ENCODE results near the gene SMIM45.

SMIM45 gene

DNA sequence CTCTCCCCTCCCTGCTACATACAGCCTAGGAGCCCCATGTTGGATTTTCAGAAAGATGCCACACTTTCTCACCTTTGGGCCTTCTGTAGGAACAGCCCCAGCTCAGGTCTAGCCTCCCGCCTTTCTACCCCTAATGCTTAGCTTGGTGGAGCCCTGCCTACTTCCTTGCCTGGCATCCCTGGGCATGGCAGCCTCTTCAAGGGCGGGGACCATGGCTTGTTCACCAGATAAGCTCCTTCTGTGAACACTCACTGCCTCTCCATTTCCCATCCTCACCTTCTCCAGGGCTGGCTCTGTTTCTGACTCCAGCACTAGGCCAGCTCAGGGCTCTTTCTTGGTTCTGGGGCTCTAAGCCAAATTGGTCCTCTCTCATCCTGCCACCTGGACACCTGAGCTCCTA lies 18.7 kb downstream of the SMIM45 start:
- DNase-seq (ENCODE audit: low spot score): no peak

DNA sequence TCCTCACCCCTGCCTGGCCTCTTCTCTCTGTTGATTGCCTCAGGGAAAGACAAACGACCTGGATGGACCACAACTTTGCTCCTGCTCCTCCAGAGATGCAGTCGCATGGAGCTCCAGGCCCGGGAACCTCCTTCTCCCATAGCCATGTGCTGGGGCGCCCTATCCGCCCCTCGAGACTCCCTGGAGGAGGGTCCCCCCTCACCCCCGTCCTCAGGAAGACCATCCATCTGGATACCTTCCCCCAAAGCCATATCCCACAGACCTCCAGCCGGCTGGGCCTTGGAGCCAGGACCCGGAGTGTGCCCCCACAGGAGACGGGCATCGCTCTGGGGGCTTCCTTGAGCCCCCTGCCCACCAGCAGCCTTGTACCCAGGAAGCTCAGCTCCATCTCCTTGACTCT lies 19.5 kb downstream of the SMIM45 start:
- DNase-seq (ENCODE audit: low spot score): no peak

DNA sequence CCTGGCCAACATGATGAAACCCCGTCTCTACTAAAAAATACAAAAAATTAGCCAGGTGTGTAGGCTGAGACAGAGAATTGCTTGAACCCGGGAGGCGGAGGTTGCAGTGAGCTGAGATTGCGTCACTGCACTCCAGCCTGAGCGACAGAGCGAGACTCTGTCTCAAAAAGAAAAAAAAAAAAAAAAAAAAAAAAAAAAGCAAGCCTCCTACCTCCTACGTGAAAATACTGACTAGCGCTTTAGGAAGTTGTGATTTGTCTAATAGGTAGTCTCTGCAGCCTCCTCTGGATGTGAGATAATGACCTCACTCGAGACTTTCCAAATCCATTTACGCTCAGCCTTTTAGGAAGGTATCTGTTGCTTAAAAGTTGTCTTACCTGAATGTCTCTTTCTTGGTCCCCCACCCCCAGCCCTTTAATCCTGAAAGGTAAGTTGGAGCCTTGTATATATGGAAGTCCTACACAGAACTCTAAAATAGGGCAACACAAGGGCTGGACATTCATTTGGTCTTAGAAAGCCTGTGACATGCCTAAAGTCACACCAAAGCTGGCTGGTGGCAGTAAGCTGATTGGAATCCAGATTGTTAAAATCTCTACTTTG lies 22.8 kb downstream of the SMIM45 start:
- no peak for DNase-seq (ENCODE audit: low spot score)

DNA sequence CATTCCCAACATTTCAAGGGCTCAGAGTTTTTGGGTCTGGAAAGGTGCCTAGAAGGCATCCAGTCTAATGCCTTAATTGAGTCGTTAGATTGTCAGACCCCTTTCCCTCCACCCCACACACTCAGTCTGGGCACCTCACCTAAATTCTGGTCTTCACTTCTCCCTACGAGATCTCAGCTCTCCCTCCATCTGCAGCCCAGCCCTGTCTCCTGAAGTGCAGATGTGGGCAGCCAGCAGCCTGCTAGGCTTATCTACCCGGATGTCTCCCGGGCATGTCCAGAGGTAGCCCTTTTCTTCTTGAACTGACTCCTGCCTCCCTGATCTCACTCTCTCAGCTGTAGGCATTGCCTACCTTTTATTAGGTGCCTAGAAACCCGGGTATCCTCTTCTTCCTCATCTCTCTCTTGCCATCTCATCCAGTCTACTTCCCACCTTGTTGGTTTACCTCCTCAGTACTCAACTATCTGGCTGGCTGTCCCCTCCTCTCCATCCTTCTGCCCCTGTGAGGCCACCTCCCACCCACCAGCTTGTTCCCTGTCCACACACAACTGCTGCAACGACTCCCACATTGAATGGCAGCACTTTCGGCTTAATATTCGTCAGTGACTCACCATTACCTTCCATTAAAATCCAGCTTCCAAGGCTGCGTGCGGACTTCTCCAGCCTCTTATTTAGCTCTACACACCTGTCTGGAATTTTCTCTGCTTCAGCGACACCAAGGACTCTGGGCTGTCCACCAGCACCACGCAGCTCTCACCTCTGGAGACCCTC lies 23.5 kb downstream of the SMIM45 start:
- DNase-seq (ENCODE audit: low spot score): no peak

DNA sequence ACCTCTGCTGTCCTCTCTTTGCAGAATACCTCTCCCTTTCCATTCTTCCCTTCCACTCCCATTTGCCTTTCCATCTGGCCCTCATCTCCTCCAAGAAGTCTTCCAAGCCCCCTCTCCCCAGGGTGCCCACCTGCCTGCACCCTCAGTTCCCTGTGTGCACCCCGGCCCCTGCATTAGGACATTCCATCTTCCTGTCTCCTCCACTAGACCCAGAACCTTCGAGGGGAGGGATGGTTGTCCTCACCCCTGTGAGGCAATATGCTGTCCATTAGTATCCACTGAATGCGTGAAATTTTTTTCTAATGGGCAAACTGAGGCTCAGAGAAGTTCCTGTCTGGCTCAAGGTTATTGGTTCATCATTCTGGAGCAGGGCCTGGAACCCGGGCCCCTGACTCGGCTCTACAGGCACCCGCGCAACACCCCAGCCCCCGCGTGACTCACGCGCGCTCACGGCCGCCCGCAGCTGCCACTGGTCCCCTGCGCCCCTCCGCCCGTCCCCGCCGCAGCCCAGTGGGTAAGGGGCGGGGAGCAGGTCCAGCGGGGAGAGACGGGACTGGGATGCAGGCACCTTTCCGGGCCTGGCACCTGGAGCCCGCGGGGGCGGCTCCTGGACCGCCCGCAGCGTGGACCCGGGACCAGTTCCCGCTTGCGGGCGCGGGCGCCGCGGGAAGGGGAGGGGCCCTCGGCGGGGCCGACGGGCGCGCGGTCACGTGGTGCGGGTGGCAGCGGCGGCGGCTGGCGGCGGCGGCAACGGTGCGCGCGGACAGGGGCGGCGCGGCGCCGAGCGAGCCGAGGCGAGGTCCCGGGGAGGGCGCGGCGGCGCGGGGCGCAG lies 24.3 kb downstream of the SMIM45 start:
- DNase-seq (ENCODE audit: low spot score): peak; percentile 63

DNA sequence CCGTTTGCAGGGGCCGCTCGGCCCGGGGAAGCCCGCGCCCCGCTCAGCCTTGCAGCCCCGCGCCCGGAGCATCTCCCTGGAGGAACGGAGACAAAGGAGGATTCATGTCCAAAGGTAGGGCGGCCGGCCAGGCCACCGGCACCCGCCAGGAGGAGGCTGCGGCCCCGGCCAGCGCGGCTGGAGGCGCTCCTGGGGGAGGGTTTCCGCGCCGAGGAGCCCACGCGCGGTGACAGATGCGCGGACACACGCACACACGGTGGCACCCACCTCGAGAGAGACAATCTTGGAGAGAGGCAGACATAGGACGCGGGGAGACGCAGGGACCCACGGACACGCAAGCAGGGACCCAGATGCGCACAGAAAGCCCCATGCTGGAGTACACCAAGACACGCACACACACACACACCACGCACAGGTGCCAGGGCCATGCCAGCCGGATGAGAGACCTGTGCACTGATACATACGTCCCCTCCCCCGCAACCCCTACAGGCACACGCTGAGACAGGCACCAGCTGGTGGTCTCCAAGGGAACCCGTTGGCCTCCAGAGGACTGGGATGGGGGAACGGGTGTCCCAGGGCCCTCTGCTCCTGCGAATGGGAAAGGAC lies 25.1 kb downstream of the SMIM45 start:
- DNase-seq (ENCODE audit: low spot score): no peak

DNA sequence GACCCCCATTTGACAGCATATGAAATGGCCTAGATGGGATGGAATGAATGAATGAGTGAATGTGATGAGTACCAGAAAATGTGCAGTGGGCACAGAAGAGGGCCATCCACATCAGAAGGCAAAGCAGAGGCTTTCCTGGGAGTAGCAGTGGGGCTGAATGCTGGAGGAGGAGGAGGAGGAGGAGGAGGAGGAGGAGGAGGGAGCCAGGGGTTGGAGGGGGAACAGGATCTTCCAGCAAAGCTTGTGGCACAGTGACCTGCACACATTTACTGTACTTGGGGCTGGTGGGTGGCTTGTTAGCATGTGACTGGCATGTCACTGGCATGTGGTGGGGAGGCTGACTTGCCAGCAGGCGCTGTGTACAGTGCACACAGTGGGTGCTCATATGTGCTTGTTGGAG lies 26.8 kb downstream of the SMIM45 start:
- no peak for DNase-seq (ENCODE audit: low spot score)

DNA sequence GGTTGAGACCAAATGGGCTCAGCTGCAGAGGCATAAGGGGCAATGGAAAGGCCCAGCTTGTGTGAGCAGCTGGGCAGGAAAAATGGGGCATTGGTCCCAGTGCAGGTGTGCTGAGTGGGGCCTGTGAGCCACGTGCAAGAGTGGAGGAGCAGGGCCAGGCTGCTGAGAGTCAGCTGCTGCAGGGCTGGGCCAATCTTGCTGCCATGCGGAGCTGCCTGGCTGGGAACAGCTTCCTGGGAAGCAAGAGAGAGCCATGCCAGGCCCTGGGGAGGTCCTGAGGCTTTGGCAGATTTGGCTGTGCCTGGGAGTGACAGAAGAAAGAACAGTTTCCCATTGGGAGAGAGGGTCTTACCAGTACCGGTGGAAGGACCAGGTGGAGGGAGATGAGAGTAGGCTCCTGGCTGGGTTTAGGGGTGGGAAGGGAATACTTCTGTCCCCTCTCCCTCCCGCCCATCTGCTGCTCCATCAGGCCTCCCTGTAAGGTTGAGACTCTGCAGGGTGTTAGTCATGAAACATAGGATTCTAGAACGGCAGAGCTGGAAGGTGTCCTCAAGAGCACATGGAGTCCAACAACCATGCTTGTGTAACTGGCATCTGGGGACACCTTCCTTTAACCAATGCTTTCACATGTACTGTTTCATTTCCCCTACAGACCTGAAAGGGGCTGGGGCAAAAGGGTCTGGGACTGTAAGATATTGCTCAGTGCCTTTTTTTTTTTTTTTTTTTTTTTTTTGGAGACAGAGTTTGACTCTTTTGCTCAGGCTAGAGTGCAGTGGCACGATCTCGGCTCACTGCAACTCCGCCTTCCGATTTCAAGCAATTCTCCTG lies 27.7 kb downstream of the SMIM45 start:
- no peak for DNase-seq (ENCODE audit: low spot score)

DNA sequence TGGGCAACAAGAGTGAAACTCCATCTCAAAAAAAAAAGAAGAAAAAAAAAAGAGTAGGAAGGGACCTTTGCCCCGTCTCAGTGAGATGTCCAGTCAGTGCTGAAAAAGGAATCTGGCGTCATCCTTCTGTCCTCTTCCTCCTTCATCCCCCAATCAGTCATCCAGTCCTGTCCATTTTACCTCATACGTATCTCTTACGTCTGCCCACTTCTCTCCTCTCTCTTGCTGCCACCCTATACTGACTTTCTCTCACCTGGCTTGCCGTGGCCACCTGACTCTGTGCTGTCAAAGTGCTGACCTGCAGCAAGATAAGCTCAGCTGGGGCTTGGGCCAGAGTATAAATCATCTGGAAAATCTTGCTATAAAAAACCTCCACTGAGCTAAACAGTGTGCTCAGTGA lies 30.9 kb downstream of the SMIM45 start:
- DNase-seq (ENCODE audit: low spot score): no peak

DNA sequence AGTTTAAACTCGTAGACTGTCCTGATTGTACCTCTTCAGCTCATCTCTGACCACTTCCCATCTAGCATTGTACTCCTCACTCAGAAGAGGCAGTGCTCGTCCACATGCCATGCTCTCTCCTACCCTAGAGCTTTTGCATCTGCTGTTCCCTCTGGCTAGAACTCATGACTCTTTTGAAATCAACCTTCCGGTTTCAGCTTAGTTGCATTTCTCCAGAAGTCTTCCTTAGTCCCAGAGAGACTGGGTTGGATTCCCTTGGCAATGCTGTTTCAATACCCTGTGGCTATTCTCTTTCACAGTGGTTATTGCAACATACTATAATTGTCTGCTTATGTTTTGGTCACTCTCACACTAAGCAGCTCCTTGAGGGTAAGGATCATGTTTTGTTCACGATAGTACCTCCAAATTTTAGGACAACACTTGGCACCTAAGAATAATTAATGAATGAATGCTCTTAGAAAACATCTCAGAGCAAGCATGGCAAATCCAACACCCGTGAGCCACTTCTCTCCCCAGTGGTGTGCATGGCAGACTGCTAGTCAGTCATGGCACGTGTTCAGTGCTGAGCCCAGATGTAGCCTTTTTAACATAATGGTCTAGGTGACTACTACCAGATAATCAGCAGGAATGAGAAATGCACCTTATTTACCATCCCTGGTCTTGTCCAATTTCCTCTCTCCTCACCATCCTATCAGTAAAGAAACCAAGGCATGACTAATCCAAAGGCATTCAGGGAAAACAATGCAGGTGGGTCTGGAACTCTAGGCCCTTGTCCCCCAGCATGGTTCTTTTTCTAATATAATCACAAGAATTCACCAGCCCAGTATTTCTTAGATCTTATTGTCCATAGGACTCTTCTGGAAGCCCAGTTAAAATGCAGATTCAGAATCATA lies 31.8 kb downstream of the SMIM45 start:
- no peak for DNase-seq (ENCODE audit: low spot score)

DNA sequence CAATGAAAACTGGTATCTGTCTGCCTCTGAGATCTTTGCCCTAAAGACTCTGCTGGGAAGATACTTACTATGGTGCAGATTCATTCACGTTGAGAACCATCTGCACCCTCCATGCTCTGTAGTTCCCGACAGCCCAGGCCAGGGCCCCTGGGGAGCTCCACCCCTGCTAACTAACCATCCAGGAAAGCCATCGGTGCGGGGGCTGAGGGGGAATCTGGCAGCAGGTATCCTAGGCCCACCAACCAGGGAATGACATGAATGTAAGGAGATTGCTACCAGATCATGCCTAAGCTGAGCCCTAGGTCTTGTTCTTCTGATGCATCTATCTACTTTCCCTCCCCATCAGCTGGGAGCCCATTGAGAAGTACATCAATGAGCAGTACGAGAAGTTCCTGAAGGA lies 35.3 kb downstream of the SMIM45 start:
- DNase-seq (ENCODE audit: low spot score): no peak

DNA sequence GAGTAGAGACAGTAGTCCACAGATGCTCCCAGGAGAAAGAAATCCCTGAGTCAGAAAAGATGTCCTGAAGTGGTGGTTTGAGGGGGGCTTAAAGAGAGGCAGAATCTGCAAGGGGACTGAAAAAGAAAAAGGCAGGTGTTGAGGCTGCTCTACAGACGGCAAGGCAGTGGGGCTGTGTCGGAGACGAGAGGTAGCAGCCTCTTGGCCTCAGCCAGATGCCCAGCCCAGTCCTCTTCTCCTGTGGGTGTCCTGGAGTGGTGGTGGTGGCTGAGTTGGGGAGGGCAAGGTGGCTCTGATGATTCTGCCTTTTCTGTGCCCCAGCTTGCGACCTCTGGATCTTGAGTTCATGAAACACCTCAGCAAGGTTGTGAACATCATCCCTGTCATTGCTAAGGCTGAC lies 37.3 kb downstream of the SMIM45 start:
- DNase-seq (ENCODE audit: low spot score): no peak

DNA sequence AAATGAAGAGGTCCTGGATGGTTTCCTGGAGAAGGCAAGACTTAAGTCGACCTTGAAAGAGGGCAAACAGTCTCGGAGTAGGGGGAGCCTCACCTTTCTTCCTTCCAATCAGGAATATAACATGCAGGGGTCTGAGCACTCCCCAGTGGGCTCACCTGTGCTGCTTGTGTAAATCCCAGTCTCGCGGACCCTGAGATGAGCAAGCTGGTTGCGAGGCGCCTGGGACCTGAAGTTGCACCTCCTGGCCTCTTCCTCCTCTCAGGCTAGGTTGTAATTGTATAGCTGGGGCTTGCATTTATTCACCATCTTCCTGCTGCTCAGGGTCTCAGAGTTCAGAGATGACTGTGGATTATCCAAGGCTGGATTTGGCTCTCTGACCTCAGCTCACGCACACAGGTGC lies 39.2 kb downstream of the SMIM45 start:
- no peak for DNase-seq (ENCODE audit: low spot score)

DNA sequence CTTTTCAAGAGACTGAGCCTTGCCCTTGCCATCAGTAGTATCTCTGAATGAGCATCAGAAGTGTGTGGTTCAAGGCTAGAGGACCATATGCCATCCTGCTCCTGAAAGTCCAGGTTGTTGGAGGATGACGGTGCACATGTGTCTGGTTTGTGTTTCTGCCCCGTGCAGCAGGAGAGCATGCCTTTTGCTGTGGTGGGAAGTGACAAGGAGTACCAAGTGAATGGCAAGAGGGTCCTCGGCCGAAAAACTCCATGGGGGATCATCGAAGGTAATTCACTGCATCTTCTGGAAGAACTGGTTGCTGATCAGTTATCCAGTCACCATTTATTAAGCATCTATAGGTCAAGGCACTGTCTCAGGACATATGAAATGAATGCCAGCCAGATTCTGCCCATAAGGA lies 40.5 kb downstream of the SMIM45 start:
- DNase-seq (ENCODE audit: low spot score): no peak

DNA sequence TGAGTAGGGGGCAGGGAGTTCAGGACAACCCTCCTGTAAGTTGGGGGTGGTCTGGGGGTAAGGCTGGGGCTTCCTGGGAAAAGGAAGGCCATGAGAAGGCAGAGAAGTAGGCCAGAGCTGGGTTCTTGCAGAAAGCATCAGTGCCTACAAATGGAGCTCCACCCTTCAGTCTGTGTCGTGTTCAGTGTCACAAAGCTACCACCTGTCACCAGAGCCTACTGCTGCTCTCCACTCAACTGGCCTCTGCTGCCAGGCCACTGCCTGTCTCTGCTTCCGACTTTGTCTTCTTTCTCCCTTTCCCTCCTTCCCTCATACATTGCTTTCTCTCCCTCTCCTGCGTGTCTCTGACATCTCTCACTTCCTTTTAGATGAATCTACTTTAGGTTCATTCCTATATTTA lies 43.3 kb downstream of the SMIM45 start:
- no peak for DNase-seq (ENCODE audit: low spot score)

DNA sequence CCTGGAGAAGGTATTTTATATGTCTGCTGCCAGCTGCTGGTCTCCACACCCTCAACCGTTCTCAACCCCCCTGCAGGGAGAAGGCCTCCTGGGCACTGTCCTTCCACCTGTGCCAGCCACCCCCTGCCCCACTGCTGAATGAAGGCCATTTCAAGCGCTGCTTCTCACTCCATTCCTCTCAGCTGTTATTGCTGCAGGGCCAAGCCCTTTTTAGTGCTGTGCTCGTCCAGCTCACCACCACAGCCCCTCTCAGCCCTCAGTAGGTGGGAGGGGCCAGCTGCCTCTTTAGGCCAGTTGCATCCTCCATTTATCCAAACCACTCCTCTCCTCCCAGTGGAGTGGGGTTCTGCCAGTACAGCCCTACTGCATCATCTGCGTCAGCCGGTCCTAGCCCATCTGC lies 44.9 kb downstream of the SMIM45 start:
- DNase-seq (ENCODE audit: low spot score): no peak

DNA sequence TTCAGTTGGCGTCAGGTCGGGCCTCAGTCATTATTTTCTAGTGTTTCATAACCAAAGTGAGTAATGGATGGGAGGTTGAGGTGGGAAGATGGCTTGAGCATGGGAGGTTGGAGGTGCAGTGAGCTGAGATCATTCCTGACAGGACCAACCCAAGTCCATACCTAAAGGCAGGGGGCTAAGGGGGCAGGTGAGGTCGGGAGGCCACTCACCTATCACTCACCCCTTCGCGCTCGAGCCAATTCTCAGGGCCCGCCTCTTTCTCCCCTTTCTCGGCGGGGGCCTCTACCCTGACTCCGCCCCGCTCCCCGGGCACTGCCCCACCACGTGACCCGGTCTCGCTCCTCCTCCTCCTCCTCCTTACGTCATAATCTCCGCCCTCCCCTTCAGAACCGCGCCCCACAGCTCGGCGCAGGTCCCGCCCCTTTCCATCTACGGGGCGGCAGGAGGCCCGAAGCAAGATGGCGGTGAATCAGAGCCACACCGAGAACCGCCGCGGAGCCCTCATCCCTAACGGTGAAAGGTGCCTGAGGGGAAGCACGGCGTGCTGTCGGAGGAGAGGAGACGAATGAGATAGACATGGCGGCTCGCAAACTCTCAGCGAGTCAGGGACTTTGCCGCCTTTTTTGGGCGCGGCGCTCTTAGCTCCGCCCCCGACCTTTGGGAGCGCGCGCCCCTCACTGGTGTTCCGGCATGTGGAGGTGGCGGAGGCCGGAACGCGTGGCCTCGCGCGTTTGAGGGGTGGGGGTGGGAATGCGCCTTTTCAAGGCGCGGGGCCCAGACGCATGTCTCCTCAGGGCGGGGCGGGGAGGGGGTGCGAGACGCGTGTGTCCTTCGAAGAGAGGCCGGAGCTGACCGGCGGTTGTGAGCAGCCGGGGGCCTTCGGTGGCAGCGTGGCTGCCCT lies 46.7 kb downstream of the SMIM45 start, which contains the start of gene WBP2NL:
Gene WBP2NL, plus strand, starts transcription at position 428 of the 901 bp plus-strand sequence. Its CDS starts 31 bp downstream, at position 459.
- peak; percentile 62 for DNase-seq (ENCODE audit: low spot score)

DNA sequence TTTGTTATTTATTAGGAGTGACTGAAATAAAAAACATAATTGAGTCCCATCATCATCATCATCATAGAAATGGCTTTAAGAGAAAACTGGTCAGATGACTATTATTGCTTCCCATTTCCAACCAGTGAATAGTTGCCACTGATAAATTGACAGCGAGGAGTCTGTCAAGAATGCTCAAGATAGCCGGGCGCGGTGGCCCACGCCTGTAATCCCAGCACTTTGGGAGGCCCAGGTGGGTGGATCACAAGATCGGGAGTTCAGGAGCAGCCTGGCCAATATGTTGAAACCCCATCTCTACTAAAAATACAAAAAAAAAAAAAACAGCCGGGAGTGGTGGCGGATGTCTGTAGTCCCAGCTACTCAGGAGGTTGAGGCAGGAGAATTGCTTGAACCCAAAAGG lies 48.5 kb downstream of the SMIM45 start:
- DNase-seq (ENCODE audit: low spot score): no peak

DNA sequence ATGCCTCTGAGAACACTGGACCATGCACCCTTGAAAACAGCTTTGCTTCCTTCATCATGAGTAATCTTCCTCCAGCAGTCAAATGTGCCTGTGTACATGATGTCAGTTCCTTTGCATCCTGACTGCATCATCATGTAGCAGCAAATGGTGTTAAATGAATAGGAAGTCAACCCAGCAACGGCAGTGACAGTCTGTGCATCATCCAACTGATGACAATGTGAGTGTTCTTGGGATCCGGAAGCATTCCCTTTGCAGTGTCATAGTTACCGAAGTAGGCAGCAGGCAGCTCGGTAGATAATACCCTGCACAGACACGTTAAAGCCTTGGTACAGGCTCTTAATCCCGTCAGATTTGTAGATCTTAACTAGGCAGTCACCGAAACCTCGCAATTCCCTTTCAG lies 49.2 kb downstream of the SMIM45 start:
- DNase-seq (ENCODE audit: low spot score): no peak

DNA sequence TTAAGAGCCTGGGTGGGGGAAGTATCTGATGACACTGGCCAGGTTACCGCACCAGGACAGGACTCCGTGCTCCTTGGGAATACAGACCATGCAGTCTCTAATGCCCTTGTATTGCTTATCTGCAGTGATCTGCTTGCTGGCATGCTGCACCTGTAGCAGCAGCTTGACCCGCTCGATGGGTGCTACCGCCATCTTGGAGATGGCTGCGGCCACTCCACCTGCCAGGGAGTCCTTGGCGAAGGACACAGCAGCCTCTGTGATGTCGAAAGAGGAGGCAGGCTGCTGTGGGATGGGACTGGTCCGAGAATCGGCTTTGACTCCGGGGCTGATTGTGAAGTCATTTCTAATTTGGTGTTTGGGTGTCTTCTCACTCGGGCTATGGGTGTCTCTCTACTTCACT lies 49.8 kb downstream of the SMIM45 start:
- no peak for DNase-seq (ENCODE audit: low spot score)

All from HuH-7 (cell line).